ENCODE measurements around the gene ZNF264.

- TF ChIP-seq CTCF (IDR thresholded peaks at IDR 0.05; ENCODE audit: insufficient read depth, low read depth, low read length) (no peak), EZH2 (IDR thresholded peaks at IDR 0.05; ENCODE audit: insufficient read depth, low read length) (no peak)
Observed at GRCh38 chr19:57241176-57241575, 49.9 kb downstream of the ZNF264 start.
